ENCODE data around the gene HDAC9.

The HDAC9 gene

GRCh38 chr7:18760046-18760445, 264.5 kb downstream of the HDAC9 start:
- Histone ChIP-seq H3K36me3 (ENCODE audit: control insufficient read depth, low read length) (no peaks in the 10 kb centered on the region), H3K4me1 (ENCODE audit: control insufficient read depth, low read length) (no peaks in the 10 kb centered on the region), H3K4me3 (ENCODE audit: low read length) (no peak overlapping the region), H3K4me2 (ENCODE audit: low read length) (no peak overlapping the region), H3K9me3 (ENCODE audit: control insufficient read depth, insufficient read depth, low read length) (no peaks in the 10 kb centered on the region), H3F3A (ENCODE audit: control insufficient read depth, insufficient read depth) (no peaks in the 10 kb centered on the region), H3K27me3 (ENCODE audit: control insufficient read depth, low read length) (no peaks in the 10 kb centered on the region), H3K27ac (ENCODE audit: low read depth, low read length) (no peak overlapping the region), H4K20me1 (ENCODE audit: control insufficient read depth, insufficient read depth, low read depth, low read length) (no peaks in the 10 kb centered on the region), H3K79me2 (ENCODE audit: control insufficient read depth, low read length) (no peaks in the 10 kb centered on the region), H3K9me2 (replicated peaks; ENCODE audit: control insufficient read depth, low read length) (no peaks in the 10 kb centered on the region)
- TF ChIP-seq EZH2phosphoT487 (IDR thresholded peaks at IDR 0.05; ENCODE audit: borderline replicate concordance, low read length) (no peak), CTCF (IDR thresholded peaks at IDR 0.05; ENCODE audit: low read depth, low read length, poor library complexity, severe bottlenecking) (no peak)

DNA sequence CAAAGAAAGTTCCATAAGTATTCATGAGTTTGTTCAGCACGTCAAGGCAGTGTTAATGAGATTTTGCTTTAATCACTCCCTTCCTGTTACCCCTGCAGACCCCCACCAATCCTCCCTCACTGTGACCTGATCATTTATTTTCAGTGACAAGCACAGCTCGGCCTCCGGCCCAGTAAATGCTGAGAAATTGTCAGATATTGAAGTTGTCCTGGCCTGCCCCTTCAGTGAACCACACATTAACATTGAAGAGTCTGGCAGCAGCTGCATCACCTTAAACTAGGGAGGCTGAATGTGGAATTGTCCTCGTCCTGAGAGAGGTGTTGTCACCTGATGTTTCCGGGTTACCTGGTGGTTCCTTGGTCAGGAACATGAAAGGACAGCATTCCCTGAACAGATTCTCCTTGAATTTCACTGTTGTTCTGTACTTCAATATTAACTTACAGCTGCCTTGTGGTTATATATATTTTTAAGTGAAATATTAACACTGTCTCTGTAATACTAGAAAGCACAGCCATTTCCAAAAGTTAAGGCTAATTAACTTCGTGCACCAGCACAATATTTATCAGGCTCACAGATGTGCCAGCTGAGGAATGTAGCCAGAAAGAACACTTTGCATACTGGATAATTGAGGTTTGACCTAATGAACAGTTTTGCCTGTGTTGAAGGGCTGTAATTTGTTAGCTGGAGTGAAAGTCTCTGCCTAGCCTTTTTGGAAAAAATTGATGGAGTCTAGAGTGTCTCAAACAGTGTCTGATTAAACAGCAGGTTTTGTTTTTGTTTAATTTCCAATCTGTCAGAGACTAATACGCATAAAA, 265.3 kb downstream of the HDAC9 start:
- Histone ChIP-seq H3K36me3 (ENCODE audit: control insufficient read depth, low read length) (no peaks in the 10 kb centered on the region), H3K27ac (ENCODE audit: low read depth, low read length) (no peak overlapping the region), H3K9me2 (replicated peaks; ENCODE audit: control insufficient read depth, low read length) (no peaks in the 10 kb centered on the region), H4K20me1 (ENCODE audit: control insufficient read depth, insufficient read depth, low read depth, low read length) (no peaks in the 10 kb centered on the region), H3K27me3 (ENCODE audit: control insufficient read depth, low read length) (no peaks in the 10 kb centered on the region), H3K4me2 (ENCODE audit: low read length) (no peak overlapping the region), H3K79me2 (ENCODE audit: control insufficient read depth, low read length) (no peaks in the 10 kb centered on the region), H3F3A (ENCODE audit: control insufficient read depth, insufficient read depth) (no peaks in the 10 kb centered on the region), H3K4me3 (ENCODE audit: low read length) (no peak overlapping the region), H3K9me3 (ENCODE audit: control insufficient read depth, insufficient read depth, low read length) (no peaks in the 10 kb centered on the region), H3K4me1 (ENCODE audit: control insufficient read depth, low read length) (no peaks in the 10 kb centered on the region)
- TF ChIP-seq EZH2phosphoT487 (IDR thresholded peaks at IDR 0.05; ENCODE audit: borderline replicate concordance, low read length) (no peak), CTCF (IDR thresholded peaks at IDR 0.05; ENCODE audit: low read depth, low read length, poor library complexity, severe bottlenecking) (no peak)

DNA sequence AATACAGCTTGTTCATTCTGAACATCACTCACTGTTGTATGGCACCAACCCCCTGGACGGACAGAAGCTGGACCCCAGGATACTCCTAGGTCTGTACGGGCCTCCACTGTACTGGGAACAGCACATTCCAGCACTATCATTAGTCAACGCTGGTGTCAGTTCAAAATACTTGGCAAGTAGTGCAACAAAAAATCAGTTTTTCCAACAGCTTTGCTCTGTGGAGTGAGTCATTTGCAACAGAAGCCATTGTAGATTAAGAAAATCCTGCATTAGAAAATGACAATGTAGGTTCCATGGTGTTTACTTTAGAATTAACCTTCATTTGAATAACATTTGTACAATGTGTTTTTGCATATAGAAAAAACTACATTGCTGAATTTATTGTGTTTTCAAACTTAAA, 266.6 kb downstream of the HDAC9 start:
- no peaks in the 10 kb centered on the region for H3K9me2 ChIP-seq (replicated peaks; ENCODE audit: control insufficient read depth, low read length)
- H4K20me1 ChIP-seq (ENCODE audit: control insufficient read depth, insufficient read depth, low read depth, low read length), result no peaks in the 10 kb centered on the region
- no peaks in the 10 kb centered on the region for H3K27me3 ChIP-seq (ENCODE audit: control insufficient read depth, low read length)
- TF ChIP-seq CTCF (IDR thresholded peaks at IDR 0.05; ENCODE audit: low read depth, low read length, poor library complexity, severe bottlenecking), result no peak
- no peak for TF ChIP-seq EZH2phosphoT487 (IDR thresholded peaks at IDR 0.05; ENCODE audit: borderline replicate concordance, low read length)
- H3K27ac ChIP-seq (ENCODE audit: low read depth, low read length), result no peak overlapping the region
- H3K4me2 ChIP-seq (ENCODE audit: low read length), result no peak overlapping the region
- H3K4me3 ChIP-seq (ENCODE audit: low read length), result no peak overlapping the region
- H3K4me1 ChIP-seq (ENCODE audit: control insufficient read depth, low read length), result no peaks in the 10 kb centered on the region
- no peaks in the 10 kb centered on the region for H3K79me2 ChIP-seq (ENCODE audit: control insufficient read depth, low read length)
- no peaks in the 10 kb centered on the region for H3K36me3 ChIP-seq (ENCODE audit: control insufficient read depth, low read length)
- no peaks in the 10 kb centered on the region for H3F3A ChIP-seq (ENCODE audit: control insufficient read depth, insufficient read depth)
- H3K9me3 ChIP-seq (ENCODE audit: control insufficient read depth, insufficient read depth, low read length), result no peaks in the 10 kb centered on the region

Measured in DOHH2 (cell line).